Prostate gland (tissue), 2 donors: ENCODE data around the gene TBC1D16. TPM values are rescaled to one million over a fixed set of nuclear protein-coding genes. Genes with fewer than 3 reads are reported as not detected.

ENCODE experiments used
- DNase-seq: peaks from one replicate; pipeline ENCODE4 v3.0.0-alpha.2; 2019; ENCODE audit warnings: low spot score
- H3K27ac ChIP-seq, 2 donors: fragments of 200-600 bp; sonication (generic); 2 replicates each; pipeline ENCODE4 v1.5.1; 2017 to 2019
- H3K27me3 ChIP-seq: fragments of 200-600 bp; sonication (generic); replicated peaks from 2 replicates; pipeline ENCODE4 v1.5.1; 2019; ENCODE audit not compliant: insufficient read depth
- H3K36me3 ChIP-seq, 2 donors: fragments of 200-600 bp; sonication (generic); 1 replicate in 1 of 2; 2 replicates in 1 of 2; pipeline versions ENCODE4 v1.5.1 to v1.8.1; 2017 to 2019
- H3K4me1 ChIP-seq: fragments of 200-600 bp; sonication (generic); replicated peaks from 2 replicates; pipeline ENCODE4 v1.5.1; 2019
- H3K4me3 ChIP-seq, 2 donors: fragments of 200-600 bp; sonication (generic); 2 replicates each; pipeline ENCODE4 v1.5.1; 2017 to 2019
- H3K9me3 ChIP-seq: fragments of 200-600 bp; sonication (generic); 2 replicates; pipeline ENCODE4 v1.5.1; 2017
- CTCF ChIP-seq, 4 experiments: fragments of 200-600 bp in 2 of 4; fragments of 450-650 bp in 2 of 4; sonication (generic) in 2 of 4; IDR thresholded peaks; 1 replicate in 3 of 4; 2 replicates in 1 of 4; pipeline ENCODE4 v1.5.1; 2016 to 2019; ENCODE audit warnings: antibody characterized with exemption in 4 of 4, mild to moderate bottlenecking in 2 of 4, moderate library complexity in 2 of 4
- POLR2A ChIP-seq: fragments of 450-650 bp; IDR thresholded peaks from one replicate; pipeline ENCODE4 v1.6.1; 2016; ENCODE audit warnings: antibody characterized with exemption, mild to moderate bottlenecking
- POLR2AphosphoS5 ChIP-seq: sonication (generic); formaldehyde crosslinking; IDR thresholded peaks from one replicate; pipeline ENCODE4 v1.6.1; 2017; ENCODE audit warnings: antibody characterized with exemption
- WGBS: methylation state at CpG from one replicate; pipeline ENCODE4 v1.1.5; 2018; 5-methylcytosine and 5-hydroxymethylcytosine counted together
- intact Hi-C: fragments of 100-400 bp; cut with DNase I; formaldehyde crosslinking; loops from one replicate; pipeline ENCODE4 v1.14.2; 2022
- total RNA-seq, 2 donors: library from RNA; depleted of rRNA; stranded (reverse); fragments of >200 nt; gene quantifications; one replicate each; pipeline ENCODE4 v1.1.0, GENCODE V29; 2016

Gene TBC1D16
- total RNA-seq, 2 donors from 2014 or later, result 29.1 to 41.9 TPM

- TF ChIP-seq POLR2AphosphoS5, result no peak
- no peak for TF ChIP-seq POLR2A
- TF ChIP-seq CTCF (IDR thresholded peaks at IDR 0.05), result no peak
- Histone ChIP-seq H3K4me3 (no peak overlapping the region), H3K36me3 (no peaks in the 10 kb centered on the region), H3K27ac (no peak overlapping the region), H3K4me1 (no peaks in the 10 kb centered on the region), H3K27me3 (no peaks in the 10 kb centered on the region), H3K9me3 (no peaks in the 10 kb centered on the region)
- intact Hi-C loops, result loop anchor here (10.0 kb wide), 1 partner anchor 167 kb away; no protein-coding TSS in a partner anchor
- no peak for DNase-seq
- WGBS, result 90% methylated on average over 20 of the region's 20 CpGs
Measured at GRCh38 chr17:79911430-79912399, 124.0 kb downstream of the TBC1D16 start.

GRCh38 chr17:79910985-79911361, 124.7 kb downstream of the TBC1D16 start:
- no peak for DNase-seq
- no peaks in the 10 kb centered on the region for H3K27me3 ChIP-seq
- intact Hi-C loops, result loop anchor here (10.0 kb wide), 1 partner anchor 166 kb away; no protein-coding TSS in a partner anchor
- H3K27ac ChIP-seq, result no peak overlapping the region
- no peaks in the 10 kb centered on the region for H3K9me3 ChIP-seq
- 87% methylated on average over 14 of the region's 14 CpGs for WGBS
- no peaks in the 10 kb centered on the region for H3K36me3 ChIP-seq
- TF ChIP-seq CTCF (IDR thresholded peaks at IDR 0.05), result no peak
- TF ChIP-seq POLR2A, result no peak
- H3K4me1 ChIP-seq, result no peaks in the 10 kb centered on the region
- H3K4me3 ChIP-seq, result no peak overlapping the region

GRCh38 chr17:79909121-79909520, 126.6 kb downstream of the TBC1D16 start:
- no peak overlapping the region for H3K4me3 ChIP-seq

GRCh38 chr17:79907850-79908249, 127.8 kb downstream of the TBC1D16 start:
- no peaks in the 10 kb centered on the region for H3K9me3 ChIP-seq
- WGBS, result 54% methylated on average over 16 of the region's 16 CpGs
- no peaks in the 10 kb centered on the region for H3K36me3 ChIP-seq
- intact Hi-C loops, result no loop called here
- H3K4me1 ChIP-seq, result no peaks in the 10 kb centered on the region
- no peaks in the 10 kb centered on the region for H3K27me3 ChIP-seq
- TF ChIP-seq POLR2A (no peak), CTCF (IDR thresholded peaks at IDR 0.05) (no peak), POLR2AphosphoS5 (no peak)
- no peak overlapping the region for H3K27ac ChIP-seq
- DNase-seq, result no peak
- no peak overlapping the region for H3K4me3 ChIP-seq

More at GRCh38 chr17:79909121-79909520, 126.6 kb downstream of the TBC1D16 start:
- Histone ChIP-seq H3K36me3 (no peaks in the 10 kb centered on the region), H3K9me3 (no peaks in the 10 kb centered on the region), H3K27ac (no peak overlapping the region), H3K27me3 (no peaks in the 10 kb centered on the region), H3K4me1 (no peaks in the 10 kb centered on the region)
- intact Hi-C loops, result no loop called here
- 38% methylated on average over 4 of the region's 4 CpGs for WGBS
- no peak for TF ChIP-seq POLR2AphosphoS5
- no peak for TF ChIP-seq POLR2A
- no peak for TF ChIP-seq CTCF (IDR thresholded peaks at IDR 0.05)
- DNase-seq, result no peak
